HG03460 (cell line): ENCODE results near the gene DERL2.
A peak's percentile ranks its signal among the peaks of the same experiment; 100 is the strongest.
"Not testable (repeated sequence)": the region's sequence is repeated elsewhere in the genome, so short reads cannot be mapped to it uniquely, and the experiment has no call there.

Source experiments
- ATAC-seq: cut with Tn5 transposase; IDR thresholded peaks from one replicate; pipeline ENCODE4 v1.9.1; 2021; ENCODE audit not compliant: unreplicated experiment

Gene DERL2

GRCh38 chr17:5438716-5439445 lies 47.1 kb downstream of the DERL2 start, which contains the start of gene C1QBP:
C1QBP (minus strand) TSS chr17:5439155; CDS start chr17:5439073, 82 bp downstream.
- ATAC-seq: peak; percentile 77

- no peak for ATAC-seq
Observed at GRCh38 chr17:5437721-5438317, 48.2 kb downstream of the DERL2 start.

- ATAC-seq: not testable (repeated sequence)
Observed at GRCh38 chr17:5435781-5436315, 50.1 kb downstream of the DERL2 start.

GRCh38 chr17:5434984-5435383 lies 51.0 kb downstream of the DERL2 start:
- no peak for ATAC-seq

- no peak for ATAC-seq
Observed at GRCh38 chr17:5431949-5432556, 53.9 kb downstream of the DERL2 start.

GRCh38 chr17:5431234-5431633 lies 54.7 kb downstream of the DERL2 start:
- not testable (repeated sequence) for ATAC-seq

GRCh38 chr17:5430413-5430999 lies 55.5 kb downstream of the DERL2 start:
- no peak for ATAC-seq

- ATAC-seq: no peak
Observed at GRCh38 chr17:5429191-5429887, 56.6 kb downstream of the DERL2 start.

GRCh38 chr17:5425826-5426225 lies 60.2 kb downstream of the DERL2 start:
- ATAC-seq: no peak

GRCh38 chr17:5424909-5425308 lies 61.1 kb downstream of the DERL2 start:
- no peak for ATAC-seq

GRCh38 chr17:5422505-5422904 lies 63.5 kb downstream of the DERL2 start:
- ATAC-seq: no peak
